Measurements from ENCODE around the gene TK2. TPM values are rescaled to one million over a fixed set of nuclear protein-coding genes. Genes with fewer than 3 reads are reported as not detected.

The TK2 gene
- total RNA-seq, 1 donor: 38.9 TPM

DNA sequence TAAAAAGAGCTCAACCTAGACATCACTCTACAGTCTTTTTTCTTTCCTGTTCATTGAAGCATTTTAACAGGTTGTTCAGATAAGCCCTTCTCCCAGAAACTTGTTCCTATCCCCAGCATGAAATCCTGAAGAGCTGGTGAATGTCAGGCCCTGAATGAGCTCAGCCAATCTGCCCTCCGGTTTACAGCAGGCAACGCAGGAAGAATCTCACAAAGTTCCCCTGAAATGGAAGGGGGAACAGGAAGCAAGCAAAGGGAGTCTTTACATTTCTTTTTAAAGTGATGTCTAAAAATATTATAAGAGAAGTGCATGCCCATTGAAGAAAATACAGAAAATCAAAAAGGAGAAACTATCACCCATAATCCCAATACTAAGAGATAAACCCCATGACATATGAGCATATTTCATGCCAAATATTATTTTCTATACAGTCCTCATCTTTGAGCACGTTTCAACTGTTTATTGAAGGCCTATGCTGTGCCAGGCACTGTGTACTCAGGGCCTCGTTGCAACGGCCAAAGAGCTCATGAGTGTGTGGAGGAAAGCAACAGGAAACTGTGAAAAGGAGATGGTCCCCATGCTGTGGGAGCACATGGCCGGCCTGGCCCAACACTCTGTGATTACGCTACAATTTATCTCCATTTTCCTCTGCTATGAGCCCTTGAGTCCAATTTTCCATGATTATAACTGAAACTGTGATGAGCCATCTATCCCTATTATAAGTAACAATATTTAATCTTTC, 5.7 kb downstream of the TK2 start:
- DNase-seq (ENCODE audit: low read depth): no peak
- H3K4me3 ChIP-seq (ENCODE audit: low read depth, low read length): no peak overlapping the region
- TF ChIP-seq, protein P1, sequence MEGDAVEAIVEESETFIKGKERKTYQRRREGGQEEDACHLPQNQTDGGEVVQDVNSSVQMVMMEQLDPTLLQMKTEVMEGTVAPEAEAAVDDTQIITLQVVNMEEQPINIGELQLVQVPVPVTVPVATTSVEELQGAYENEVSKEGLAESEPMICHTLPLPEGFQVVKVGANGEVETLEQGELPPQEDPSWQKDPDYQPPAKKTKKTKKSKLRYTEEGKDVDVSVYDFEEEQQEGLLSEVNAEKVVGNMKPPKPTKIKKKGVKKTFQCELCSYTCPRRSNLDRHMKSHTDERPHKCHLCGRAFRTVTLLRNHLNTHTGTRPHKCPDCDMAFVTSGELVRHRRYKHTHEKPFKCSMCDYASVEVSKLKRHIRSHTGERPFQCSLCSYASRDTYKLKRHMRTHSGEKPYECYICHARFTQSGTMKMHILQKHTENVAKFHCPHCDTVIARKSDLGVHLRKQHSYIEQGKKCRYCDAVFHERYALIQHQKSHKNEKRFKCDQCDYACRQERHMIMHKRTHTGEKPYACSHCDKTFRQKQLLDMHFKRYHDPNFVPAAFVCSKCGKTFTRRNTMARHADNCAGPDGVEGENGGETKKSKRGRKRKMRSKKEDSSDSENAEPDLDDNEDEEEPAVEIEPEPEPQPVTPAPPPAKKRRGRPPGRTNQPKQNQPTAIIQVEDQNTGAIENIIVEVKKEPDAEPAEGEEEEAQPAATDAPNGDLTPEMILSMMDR (IDR thresholded peaks at IDR 0.05; ENCODE audit: insufficient read depth, low read depth, low read length): no peak

DNA sequence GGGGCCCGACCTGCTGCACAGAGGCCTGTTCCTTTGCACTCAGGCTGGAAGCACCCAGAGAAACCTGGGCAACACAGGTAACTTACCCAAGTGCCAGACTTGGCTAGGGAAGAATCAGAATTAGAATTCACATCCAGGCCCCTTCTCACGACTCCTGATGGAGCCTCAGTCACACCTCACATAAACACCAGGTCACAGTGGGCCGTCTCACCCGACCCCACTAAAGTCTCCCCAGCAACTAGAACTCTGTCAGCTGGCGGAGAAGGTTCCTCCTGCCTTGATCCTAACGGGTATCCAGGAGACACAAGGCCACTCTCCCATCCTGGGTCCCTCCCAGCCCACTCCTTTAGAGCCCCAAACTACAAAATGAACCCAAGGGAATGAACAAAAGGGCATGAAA, 6.4 kb downstream of the TK2 start:
- no peak for DNase-seq (ENCODE audit: low read depth)
- no peak overlapping the region for H3K4me3 ChIP-seq (ENCODE audit: low read depth, low read length)
- TF ChIP-seq, protein P1 (IDR thresholded peaks at IDR 0.05; ENCODE audit: insufficient read depth, low read depth, low read length): no peak

DNA sequence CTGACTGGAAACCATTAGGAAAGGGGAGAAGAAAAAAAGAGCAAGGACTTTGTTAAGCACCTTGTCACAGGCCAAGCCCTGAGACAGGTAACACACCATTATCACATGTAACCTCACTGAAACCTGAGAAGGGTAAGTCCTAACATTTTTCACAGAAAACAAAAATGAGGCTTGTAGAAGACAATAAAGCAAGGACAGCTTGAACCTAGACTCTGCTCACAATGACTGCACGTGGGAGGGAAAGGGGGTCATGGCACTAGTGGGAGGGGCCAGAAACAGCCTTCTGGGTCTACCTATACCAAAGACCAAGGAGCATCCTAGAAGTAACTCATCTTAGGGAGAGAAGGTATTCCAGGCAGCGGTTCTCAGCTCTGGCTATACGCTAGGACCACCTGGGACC, 7.5 kb downstream of the TK2 start:
- no peak for DNase-seq (ENCODE audit: low read depth)
- TF ChIP-seq, protein P1 (IDR thresholded peaks at IDR 0.05; ENCODE audit: insufficient read depth, low read depth, low read length): no peak
- H3K4me3 ChIP-seq (ENCODE audit: low read depth, low read length): no peak overlapping the region

DNA sequence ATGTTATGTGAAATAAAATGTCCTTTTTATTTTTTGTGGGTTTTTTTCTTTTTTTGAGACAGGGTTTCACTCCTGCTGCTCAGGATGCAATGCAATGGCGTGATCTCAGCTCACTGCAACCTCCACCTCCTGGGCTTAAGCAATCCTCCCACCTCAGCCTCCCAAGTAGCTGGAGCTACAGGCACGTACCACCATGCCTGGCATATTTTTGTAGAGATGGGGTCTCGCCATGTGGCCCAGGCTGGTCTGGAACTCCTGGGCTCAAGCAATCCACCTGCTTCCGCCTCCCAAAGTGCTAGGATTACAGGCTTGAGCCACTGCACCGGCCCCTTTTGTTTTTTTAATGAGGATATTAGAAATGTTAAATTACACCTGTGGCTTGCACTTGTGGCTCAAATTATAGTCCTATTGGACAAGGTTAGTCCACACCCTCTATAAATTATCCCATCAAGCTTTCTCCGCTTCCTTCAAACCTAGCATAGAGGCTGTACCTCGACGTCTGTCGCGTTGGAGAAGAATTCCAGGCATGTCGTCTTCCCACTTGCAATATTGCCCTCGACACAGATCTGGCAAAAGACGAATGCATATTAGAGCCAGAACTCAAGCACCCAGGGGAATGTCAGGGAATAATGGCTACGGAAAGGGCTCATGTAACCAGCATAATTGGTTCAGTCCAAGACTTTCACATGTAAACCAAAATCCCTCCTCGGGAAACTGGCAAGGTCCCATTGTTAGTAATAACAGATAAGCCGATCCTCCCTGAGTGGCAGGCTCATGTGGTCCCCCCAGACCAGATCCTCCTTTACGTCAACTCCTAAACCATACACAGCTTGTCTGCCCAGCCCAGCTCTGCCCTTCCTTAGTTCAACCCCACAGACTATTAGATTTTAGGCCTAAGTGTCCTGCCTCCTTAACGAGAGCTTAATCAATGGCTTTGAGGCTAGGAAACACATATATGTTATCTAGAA, 8.2 kb downstream of the TK2 start:
- DNase-seq (ENCODE audit: low read depth): no peak
- H3K4me3 ChIP-seq (ENCODE audit: low read depth, low read length): no peak overlapping the region
- TF ChIP-seq, protein P1 (IDR thresholded peaks at IDR 0.05; ENCODE audit: insufficient read depth, low read depth, low read length): no peak

DNA sequence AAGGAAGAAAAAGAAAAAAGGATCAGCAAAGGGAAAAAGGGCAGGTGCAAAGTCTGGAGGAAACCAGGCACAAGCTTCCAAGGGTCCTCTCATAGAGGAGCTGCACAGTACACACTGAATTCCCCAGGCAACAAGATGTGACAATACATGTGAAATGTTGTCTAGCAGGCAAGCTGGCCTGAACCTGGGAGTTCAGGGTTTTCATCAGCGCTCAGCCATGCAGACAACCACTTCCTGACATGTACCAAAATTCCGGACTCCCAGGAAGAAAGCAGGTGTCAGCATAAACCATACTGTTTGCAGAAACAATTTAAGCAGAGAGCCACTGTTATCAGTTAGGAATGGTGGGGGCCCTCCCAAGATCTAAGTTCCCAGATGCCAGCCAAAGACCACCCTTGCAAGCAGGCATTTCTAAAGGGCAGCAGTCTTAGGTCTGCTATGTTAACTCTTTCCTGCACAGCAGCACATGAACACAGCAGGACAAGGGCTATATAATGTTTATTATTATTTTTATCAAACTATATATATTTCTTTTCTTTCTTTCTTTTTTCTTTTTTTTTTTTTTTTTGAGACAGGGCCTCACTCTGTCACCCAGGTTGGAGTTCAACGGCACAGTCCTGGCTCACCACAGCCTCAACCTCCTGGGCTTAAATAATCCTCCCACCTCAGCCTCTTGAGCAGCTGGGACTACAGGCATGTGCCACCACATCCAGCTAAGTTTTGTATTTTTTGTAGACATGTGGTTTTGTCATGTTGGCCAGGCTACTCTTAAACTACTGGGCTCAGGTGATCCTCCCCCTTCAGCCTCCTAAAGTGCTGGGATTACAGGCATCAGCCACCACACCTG, 10.1 kb downstream of the TK2 start:
- DNase-seq (ENCODE audit: low read depth): no peak
- H3K4me3 ChIP-seq (ENCODE audit: low read depth, low read length): no peak overlapping the region
- TF ChIP-seq, protein P1 (IDR thresholded peaks at IDR 0.05; ENCODE audit: insufficient read depth, low read depth, low read length): no peak

DNA sequence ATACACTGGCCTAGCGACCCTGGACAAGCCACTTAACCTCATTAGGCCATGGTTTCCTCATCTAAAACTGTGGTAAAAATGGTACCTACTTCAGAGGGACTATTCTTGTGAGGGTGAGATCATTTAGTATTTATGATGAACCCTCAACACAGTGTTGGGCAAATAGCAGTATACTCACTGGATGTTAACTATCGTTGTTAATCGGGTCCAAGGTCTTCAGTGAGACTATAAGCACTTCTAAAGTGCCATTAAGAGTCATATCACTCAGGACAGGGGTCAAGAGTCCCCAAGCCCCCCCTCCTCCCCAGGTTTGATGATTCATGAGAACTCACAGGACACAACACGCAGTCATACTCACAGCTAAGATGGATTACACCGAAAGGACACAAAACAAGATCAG, 11.0 kb downstream of the TK2 start:
- H3K4me3 ChIP-seq (ENCODE audit: low read depth, low read length): no peak overlapping the region
- TF ChIP-seq, protein P1 (IDR thresholded peaks at IDR 0.05; ENCODE audit: insufficient read depth, low read depth, low read length): no peak
- no peak for DNase-seq (ENCODE audit: low read depth)

Measured in fibroblast of villous mesenchyme (primary cell).